ENCODE measurements around the gene RAD18. TPM values are rescaled to one million over a fixed set of nuclear protein-coding genes. Genes with fewer than 3 reads are reported as not detected.

RAD18 gene
- total and polyA plus RNA-seq, 4 donors = 1.2 to 9.0 (median 4.3) TPM

DNA sequence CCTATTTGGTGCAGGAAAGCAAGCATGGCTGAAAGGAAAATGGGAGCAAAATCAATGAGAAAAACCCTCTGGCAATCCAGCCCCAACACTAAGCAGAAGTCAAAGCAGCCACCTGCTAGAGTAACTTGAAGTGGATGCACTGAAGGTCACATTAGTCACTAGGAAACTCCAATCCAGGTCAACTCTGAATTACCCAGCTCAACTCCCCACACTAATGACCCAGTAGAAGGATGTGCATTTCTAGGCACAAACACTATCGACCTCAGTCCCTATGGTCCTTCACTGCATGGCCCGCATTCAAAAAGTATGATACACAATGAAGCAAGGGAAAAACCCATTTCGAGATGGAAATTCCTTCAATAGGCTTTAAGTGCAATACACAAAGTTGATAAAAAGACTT is 80.6 kb downstream of the RAD18 start (continued):
- TF ChIP-seq JUND (IDR thresholded peaks at IDR 0.05) = no peak
- no peak for TF ChIP-seq HNF4G (IDR thresholded peaks at IDR 0.05)
- no peak for TF ChIP-seq TAF1 (conservative IDR thresholded peaks at IDR 0.05)
- no peak for TF ChIP-seq FOXA1 (IDR thresholded peaks at IDR 0.05)

DNA sequence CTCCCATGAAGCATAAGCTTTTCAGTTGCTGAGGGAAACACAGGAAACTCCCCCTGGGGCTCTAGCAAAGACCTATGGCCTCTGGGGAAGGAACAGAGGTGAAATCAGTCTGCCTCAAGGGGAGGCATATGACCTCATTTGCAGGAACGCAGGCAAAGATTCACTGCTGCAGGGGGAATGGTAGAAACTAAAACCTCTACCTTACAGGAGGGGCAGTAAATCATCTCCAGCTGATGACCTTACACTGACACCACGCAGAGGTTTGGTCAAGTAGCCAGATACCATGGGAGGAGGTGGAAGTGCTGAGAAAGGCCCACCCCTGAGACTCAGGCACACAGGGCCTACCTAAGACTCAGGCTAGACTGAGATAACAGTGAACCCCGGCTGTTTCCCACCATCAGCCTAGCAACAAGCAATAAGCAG is 81.1 kb downstream of the RAD18 start:
- H3K36me3 ChIP-seq (ENCODE audit: control insufficient read depth in 4 of 4, insufficient read depth in 3 of 4, low read depth in 1 of 4, low read length in 3 of 4) = peaks cover 0 to 2% (median under 1%) of the 10 kb centered on the region in 4 donors
- no peak for DNase-seq (ENCODE audit: low spot score)
- no peaks in the 10 kb centered on the region for H3K4me1 ChIP-seq (ENCODE audit: control insufficient read depth in 4 of 4, insufficient read depth in 4 of 4, low read length in 3 of 4)
- TF ChIP-seq EGR1 (IDR thresholded peaks at IDR 0.05; ENCODE audit: low read depth in 2 of 2) = no peak
- TF ChIP-seq, protein P1, sequence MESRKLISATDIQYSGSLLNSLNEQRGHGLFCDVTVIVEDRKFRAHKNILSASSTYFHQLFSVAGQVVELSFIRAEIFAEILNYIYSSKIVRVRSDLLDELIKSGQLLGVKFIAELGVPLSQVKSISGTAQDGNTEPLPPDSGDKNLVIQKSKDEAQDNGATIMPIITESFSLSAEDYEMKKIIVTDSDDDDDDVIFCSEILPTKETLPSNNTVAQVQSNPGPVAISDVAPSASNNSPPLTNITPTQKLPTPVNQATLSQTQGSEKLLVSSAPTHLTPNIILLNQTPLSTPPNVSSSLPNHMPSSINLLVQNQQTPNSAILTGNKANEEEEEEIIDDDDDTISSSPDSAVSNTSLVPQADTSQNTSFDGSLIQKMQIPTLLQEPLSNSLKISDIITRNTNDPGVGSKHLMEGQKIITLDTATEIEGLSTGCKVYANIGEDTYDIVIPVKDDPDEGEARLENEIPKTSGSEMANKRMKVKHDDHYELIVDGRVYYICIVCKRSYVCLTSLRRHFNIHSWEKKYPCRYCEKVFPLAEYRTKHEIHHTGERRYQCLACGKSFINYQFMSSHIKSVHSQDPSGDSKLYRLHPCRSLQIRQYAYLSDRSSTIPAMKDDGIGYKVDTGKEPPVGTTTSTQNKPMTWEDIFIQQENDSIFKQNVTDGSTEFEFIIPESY (IDR thresholded peaks at IDR 0.05) = no peak
- TF ChIP-seq GABPA (IDR thresholded peaks at IDR 0.05 in 1 of 2, conservative IDR thresholded peaks at IDR 0.05 in 1 of 2) = no peak
- TF ChIP-seq JUND (IDR thresholded peaks at IDR 0.05) = no peak
- no peak for TF ChIP-seq TAF1 (conservative IDR thresholded peaks at IDR 0.05)
- TF ChIP-seq RXRA (IDR thresholded peaks at IDR 0.05) = no peak
- TF ChIP-seq HNF4A (conservative IDR thresholded peaks at IDR 0.05) = no peak
- TF ChIP-seq FOXA1 (IDR thresholded peaks at IDR 0.05) = no peak
- TF ChIP-seq NR2F2 (IDR thresholded peaks at IDR 0.05) = no peak
- TF ChIP-seq RAD21 (IDR thresholded peaks at IDR 0.05) = no peak
- 85% methylated on average over 3 of the region's 3 CpGs for WGBS
- H3K27ac ChIP-seq (ENCODE audit: low read depth in 1 of 2, low read length in 2 of 2) = no peak overlapping the region
- H3K27me3 ChIP-seq (ENCODE audit: control insufficient read depth in 4 of 4, insufficient read depth in 4 of 4, low read length in 3 of 4) = no peaks in the 10 kb centered on the region
- no peaks in the 10 kb centered on the region for H3K9me3 ChIP-seq (ENCODE audit: control insufficient read depth in 4 of 4, low read length in 3 of 4)
- H3K9ac ChIP-seq (ENCODE audit: low read depth in 1 of 2, low read length in 2 of 2) = no peak overlapping the region
- H3K4me3 ChIP-seq (ENCODE audit: low read depth in 1 of 3, low read length in 3 of 3) = no peak overlapping the region

DNA sequence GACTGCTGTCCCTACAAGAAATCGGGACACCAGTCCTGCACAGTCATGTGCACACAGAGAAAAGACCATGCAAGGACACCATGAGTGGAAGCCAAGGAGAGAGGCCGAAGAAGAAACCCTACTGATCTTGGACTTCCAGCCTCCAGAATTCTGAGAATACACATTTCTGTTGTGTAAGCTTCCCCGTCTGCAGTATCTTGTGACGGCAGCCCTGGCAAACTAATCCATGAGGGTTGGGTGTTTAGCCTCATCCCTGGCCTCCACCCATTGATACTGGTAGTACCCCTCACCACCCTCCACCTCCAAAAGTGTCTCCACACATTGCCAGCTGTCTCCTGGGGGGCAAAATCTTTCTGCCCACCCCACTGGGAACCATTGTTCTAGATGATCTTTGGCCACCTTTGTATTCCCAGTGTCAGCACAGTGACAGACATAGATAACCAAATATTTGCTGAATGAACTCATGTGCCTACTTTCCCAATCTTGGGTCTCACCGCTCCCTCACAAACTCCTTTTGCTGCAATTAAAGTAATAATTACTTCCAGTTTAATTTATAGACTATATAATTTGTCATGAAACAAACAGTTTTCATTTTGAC is 83.8 kb downstream of the RAD18 start:
- Histone ChIP-seq H3K4me3 (ENCODE audit: low read depth in 1 of 3, low read length in 3 of 3) (no peak overlapping the region), H3K36me3 (ENCODE audit: control insufficient read depth in 4 of 4, insufficient read depth in 3 of 4, low read depth in 1 of 4, low read length in 3 of 4) (peaks cover 0 to 6% (median 3%) of the 10 kb centered on the region in 4 donors), H3K27ac (ENCODE audit: low read depth in 1 of 2, low read length in 2 of 2) (no peak overlapping the region), H3K9ac (ENCODE audit: low read depth in 1 of 2, low read length in 2 of 2) (no peak overlapping the region), H3K9me3 (ENCODE audit: control insufficient read depth in 4 of 4, low read length in 3 of 4) (no peaks in the 10 kb centered on the region), H3K4me1 (ENCODE audit: control insufficient read depth in 4 of 4, insufficient read depth in 4 of 4, low read length in 3 of 4) (no peaks in the 10 kb centered on the region), H3K27me3 (ENCODE audit: control insufficient read depth in 4 of 4, insufficient read depth in 4 of 4, low read length in 3 of 4) (no peaks in the 10 kb centered on the region)
- DNase-seq (ENCODE audit: low spot score) = no peak
- WGBS = 89% methylated on average over 5 of the region's 5 CpGs
- TF ChIP-seq RAD21 (IDR thresholded peaks at IDR 0.05) (no peak), RXRA (IDR thresholded peaks at IDR 0.05) (no peak), FOXA1 (IDR thresholded peaks at IDR 0.05) (no peak), HNF4A (conservative IDR thresholded peaks at IDR 0.05) (no peak), EGR1 (IDR thresholded peaks at IDR 0.05; ENCODE audit: low read depth in 2 of 2) (no peak), NR2F2 (IDR thresholded peaks at IDR 0.05) (no peak), YY1 (IDR thresholded peaks at IDR 0.05) (no peak), JUND (IDR thresholded peaks at IDR 0.05) (no peak), HNF4G (IDR thresholded peaks at IDR 0.05) (no peak)
- TF ChIP-seq, protein P1 (IDR thresholded peaks at IDR 0.05) = no peak

Data from liver (tissue), 9 donors.